Measurements from ENCODE around the gene TGFBI. TPM values are rescaled to one million over a fixed set of nuclear protein-coding genes. Genes with fewer than 3 reads are reported as not detected.
A peak's percentile ranks its signal among the peaks of the same experiment; 100 is the strongest.

Gene TGFBI
- total RNA-seq, 1 donor = 281 TPM

- no peak overlapping the region for H3K4me3 ChIP-seq (ENCODE audit: low read depth, low read length)
- DNase-seq (ENCODE audit: low read depth) = no peak
- no peak for TF ChIP-seq CTCF (IDR thresholded peaks at IDR 0.05; ENCODE audit: insufficient read depth, low read depth, low read length)
These were observed 32.2 kb downstream of the TGFBI start for GRCh38 chr5:136060963-136061362.

- no peak for TF ChIP-seq CTCF (IDR thresholded peaks at IDR 0.05; ENCODE audit: insufficient read depth, low read depth, low read length)
- DNase-seq (ENCODE audit: low read depth) = no peak
- no peak overlapping the region for H3K4me3 ChIP-seq (ENCODE audit: low read depth, low read length)
These were observed 33.0 kb downstream of the TGFBI start for GRCh38 chr5:136061630-136062365.

GRCh38 chr5:136062366-136063274 is 33.8 kb downstream of the TGFBI start:
- TF ChIP-seq CTCF (IDR thresholded peaks at IDR 0.05; ENCODE audit: insufficient read depth, low read depth, low read length) = peak; percentile 42
- H3K4me3 ChIP-seq (ENCODE audit: low read depth, low read length) = no peak overlapping the region
- DNase-seq (ENCODE audit: low read depth) = peak; percentile 55

- no peak for TF ChIP-seq CTCF (IDR thresholded peaks at IDR 0.05; ENCODE audit: insufficient read depth, low read depth, low read length)
- DNase-seq (ENCODE audit: low read depth) = no peak
- no peak overlapping the region for H3K4me3 ChIP-seq (ENCODE audit: low read depth, low read length)
These were observed 35.1 kb downstream of the TGFBI start for GRCh38 chr5:136063778-136064465.

GRCh38 chr5:136064510-136064909 is 35.7 kb downstream of the TGFBI start:
- TF ChIP-seq CTCF (IDR thresholded peaks at IDR 0.05; ENCODE audit: insufficient read depth, low read depth, low read length) = peak; percentile 25
- no peak overlapping the region for H3K4me3 ChIP-seq (ENCODE audit: low read depth, low read length)
- DNase-seq (ENCODE audit: low read depth) = no peak

- DNase-seq (ENCODE audit: low read depth) = no peak
- no peak for TF ChIP-seq CTCF (IDR thresholded peaks at IDR 0.05; ENCODE audit: insufficient read depth, low read depth, low read length)
- no peak overlapping the region for H3K4me3 ChIP-seq (ENCODE audit: low read depth, low read length)
These were observed 36.8 kb downstream of the TGFBI start for GRCh38 chr5:136065588-136065987.
